GM19397 (cell line): ENCODE data around the gene KCNJ6.
"Not testable (repeated sequence)": the region's sequence is repeated elsewhere in the genome, so short reads cannot be mapped to it uniquely, and the experiment has no call there.

Experiments
- ATAC-seq: cut with Tn5 transposase; IDR thresholded peaks from one replicate; pipeline ENCODE4 v1.9.1; 2021; ENCODE audit warnings: mild to moderate bottlenecking, moderate library complexity; ENCODE audit not compliant: unreplicated experiment

KCNJ6 gene, protein sequence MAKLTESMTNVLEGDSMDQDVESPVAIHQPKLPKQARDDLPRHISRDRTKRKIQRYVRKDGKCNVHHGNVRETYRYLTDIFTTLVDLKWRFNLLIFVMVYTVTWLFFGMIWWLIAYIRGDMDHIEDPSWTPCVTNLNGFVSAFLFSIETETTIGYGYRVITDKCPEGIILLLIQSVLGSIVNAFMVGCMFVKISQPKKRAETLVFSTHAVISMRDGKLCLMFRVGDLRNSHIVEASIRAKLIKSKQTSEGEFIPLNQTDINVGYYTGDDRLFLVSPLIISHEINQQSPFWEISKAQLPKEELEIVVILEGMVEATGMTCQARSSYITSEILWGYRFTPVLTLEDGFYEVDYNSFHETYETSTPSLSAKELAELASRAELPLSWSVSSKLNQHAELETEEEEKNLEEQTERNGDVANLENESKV

DNA sequence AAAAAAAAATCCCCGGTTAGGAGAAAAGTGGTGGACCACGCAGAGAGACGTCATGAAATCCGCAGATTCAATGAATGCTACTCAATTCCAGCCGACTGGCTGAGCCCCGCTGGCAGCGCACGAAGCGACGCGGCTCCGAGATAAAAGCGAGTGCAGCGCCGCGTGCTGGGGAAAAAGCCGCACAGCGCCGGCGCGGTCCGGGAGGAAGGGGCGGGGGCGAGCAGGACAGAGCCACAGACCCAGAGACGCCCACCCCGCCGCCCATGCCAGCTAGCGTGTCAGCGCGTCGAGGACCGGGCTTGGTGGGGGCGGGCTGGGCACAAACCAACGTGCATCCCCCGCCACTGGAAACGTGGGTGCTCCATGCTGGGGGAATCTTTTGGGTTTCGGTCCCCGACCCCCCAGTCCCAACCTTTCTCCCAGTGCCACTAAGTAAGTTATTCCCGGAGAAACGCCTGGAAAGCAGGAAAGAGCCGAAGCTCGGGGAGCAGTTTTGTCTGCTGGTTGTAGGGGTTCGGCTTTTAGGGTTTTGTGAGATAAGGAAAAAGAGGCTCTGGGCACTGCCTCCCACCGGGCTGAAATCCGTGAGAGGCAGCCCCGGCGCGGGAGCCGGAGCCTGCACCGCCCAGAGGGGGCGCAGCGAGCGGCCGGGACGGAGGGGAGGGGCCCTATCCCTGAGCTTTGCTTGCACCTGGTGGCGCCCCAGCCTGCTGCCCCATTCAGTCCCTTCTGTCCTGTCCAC, at the start of gene KCNJ6:
Gene KCNJ6 (minus strand): TSS at position 148 of the 742 bp plus-strand sequence. CDS start 75,775 bp downstream, outside the sequence.
- ATAC-seq = no peak

DNA sequence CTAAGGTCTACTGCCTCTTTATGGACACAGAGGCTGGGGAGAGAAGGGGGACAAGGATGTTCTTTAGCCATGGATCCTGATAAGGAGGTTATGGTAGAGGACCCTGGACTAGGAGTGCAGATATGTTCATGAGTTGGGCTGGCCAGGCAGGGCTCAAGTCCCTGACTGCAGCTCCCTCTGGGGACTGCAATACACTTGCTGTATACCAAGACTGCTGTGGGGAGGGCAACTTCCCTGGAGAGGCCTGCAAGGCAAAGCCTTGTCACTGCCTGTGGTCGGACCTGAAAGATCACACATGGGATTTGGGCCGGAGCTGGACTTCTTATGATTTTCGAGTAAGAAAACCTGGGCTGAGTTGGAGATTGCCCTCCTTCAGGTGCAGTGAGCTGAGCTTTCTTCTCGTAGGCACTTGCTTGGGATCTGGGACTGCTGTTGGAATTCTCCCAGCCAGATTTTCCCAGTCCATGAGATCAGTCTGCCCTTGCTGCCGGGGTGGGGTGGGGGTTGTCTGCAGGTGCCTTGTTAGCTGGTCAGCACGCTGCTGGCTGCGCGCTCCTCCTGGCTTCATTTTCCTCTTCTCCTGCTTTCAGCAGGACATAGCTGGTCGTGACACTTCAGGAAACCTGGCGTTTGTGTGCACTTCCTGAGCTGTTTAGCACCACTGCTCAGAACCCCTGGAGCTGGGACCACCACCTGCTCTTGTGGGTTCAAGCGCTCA, 49.0 kb upstream of the KCNJ6 start:
- no peak for ATAC-seq

DNA sequence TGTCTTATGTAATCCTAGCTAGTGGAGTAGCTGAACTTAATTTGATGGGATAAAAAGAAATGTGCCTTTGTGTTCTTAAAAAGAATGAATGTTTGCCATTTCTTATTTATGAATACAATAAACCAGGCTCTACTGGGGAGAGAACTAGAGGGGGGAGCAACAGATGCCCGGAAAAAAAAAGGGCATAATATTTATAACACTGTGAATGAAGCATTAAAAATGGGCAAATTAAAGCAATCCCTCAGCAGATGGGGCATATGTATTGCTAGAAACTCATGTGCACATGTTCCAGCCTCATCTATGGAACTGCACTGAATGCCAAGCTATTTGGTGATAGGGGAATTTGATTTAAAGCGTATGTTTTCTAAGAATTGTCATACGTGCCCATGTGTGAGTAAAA, 42.3 kb upstream of the KCNJ6 start:
- no peak for ATAC-seq

GRCh38 chr21:37956772-37957171, 40.5 kb upstream of the KCNJ6 start:
- no peak for ATAC-seq

DNA sequence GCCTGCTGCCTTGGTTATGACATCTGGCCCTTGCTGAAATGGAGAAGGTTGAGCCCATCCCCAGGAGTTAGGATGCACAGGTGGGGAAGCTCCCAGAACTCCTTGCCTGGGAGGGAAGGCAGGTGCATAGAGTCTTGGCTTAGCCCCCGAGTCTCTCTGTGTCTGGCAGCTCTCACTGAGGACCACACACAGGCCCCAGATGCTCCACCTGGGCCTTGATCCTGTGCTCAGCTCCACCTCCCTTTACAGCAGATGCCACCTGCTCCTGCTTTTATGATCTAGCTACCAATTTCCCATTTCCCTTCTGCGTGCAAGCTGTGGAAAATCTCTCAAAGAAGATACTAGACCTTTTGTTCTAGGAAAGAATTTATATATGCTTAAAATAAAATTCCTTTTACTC, 28.8 kb upstream of the KCNJ6 start:
- no peak for ATAC-seq

GRCh38 chr21:37944496-37944895, 28.2 kb upstream of the KCNJ6 start:
- no peak for ATAC-seq

GRCh38 chr21:37940691-37941090, 24.4 kb upstream of the KCNJ6 start:
- no peak for ATAC-seq

- no peak for ATAC-seq
Observed at GRCh38 chr21:37939838-37940237, 23.6 kb upstream of the KCNJ6 start.

DNA sequence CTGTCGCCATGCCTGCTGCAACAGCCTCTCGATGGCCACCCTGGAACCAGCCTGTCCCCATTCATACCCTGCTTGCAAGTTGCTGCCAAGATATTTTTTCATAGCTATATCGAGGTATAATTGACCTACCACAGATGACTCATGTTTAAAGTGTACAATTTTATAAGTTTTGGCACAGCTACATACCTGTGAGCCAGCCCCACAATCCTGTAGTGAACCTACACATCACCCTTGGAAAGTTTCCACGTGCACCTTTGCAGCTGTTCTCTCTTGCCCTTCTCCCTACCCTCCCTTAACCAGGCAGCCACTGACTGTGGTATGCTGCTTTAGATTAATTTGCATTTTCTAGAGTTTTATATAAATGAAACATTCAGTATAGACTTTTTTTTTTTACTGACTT, 23.0 kb upstream of the KCNJ6 start:
- no peak for ATAC-seq

DNA sequence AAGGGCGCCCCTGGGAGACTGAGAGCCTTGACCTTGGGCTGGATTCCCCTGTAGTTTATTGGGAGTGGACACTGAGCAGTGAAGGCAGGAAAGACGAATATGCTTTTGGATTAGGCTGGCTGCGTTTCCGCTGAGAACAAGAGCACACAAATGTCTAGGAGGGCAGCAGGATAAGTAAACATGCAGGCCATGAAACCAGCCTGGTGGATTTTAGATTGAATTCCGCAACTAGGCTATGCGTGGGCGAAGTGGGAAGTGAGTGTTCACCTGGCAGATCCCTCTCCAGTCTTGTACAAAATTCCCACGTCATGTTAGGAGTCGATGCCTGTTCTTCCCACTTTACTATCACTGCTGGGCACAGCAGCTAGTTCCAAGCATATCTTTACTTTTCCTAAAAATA, 21.4 kb upstream of the KCNJ6 start:
- ATAC-seq = no peak

DNA sequence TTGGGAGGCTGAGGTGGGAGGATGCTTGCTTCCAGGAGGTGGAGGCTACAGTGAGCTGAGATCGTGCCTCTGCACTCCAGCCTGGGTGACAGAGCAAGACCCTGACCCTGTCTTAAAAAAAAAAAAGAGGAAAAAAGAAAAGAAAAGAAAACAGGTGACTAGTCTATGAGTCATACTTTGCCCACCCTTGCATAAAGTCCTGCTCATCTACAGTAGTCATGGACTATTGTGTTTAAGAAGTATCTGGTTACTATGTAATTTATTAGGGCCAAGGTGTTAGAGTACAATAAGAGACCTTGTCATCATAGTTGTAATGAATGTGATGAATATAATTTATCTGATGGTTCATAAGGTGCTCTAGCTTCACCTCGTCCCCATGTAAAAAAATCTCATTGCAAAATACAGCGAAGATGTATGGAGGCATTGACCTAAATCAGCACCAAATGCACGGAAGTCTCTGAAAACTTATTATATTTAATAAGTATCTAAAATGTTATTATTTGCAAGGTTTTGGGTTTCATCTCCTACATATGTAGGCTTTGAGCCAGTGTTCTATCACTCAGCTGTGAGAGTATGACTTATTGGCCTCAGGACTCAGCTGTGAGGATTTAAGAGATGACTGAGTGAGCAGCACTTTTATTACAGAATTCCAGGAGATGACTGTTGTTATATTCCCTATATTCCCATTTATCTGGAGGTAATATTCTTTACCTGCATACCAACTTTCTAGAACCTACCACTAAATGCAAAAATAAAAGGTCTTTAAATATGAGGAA, 19.9 kb upstream of the KCNJ6 start:
- no peak for ATAC-seq

GRCh38 chr21:37932936-37933335, 16.7 kb upstream of the KCNJ6 start:
- no peak for ATAC-seq

DNA sequence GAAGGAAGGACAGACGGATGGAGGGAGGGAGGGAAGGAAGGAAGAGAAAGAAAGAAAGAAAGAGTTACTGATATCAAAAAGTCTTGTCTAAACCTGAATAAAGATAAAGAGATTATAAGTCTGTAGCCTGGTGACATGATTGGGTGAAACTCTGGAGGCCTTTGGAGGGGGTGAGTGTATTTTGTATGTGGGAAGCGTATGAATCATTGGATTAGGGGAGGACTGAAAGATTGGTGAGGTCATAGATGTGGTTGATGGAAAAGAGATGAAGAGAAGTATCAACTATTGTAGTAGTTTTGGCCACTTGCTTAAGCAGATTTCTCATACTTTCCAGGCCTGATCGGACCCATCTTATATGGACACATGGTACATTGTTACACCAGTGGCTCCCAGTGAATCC, 11.5 kb upstream of the KCNJ6 start:
- no peak for ATAC-seq

- no peak for ATAC-seq
Observed at GRCh38 chr21:37921091-37921490, 4.8 kb upstream of the KCNJ6 start.

DNA sequence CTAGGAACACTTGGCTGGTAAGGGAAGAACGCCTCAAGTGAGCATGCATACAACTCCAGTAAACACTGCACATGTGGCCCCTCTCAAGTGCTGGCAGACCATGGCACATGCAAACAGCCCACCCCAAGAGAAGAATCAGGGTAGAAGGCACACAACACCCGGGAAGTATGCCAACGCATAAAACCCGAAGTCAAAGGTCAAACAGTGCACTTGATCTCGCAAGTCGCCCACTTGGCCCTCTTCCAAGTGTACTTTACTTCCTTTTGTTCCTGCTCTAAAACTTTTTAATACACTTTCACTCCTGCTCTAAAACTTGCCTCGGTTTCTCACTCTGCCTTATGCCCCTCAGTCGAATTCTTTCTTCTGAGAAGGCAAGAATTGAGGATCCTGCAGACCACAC, 4.0 kb upstream of the KCNJ6 start:
- not testable (repeated sequence) for ATAC-seq

DNA sequence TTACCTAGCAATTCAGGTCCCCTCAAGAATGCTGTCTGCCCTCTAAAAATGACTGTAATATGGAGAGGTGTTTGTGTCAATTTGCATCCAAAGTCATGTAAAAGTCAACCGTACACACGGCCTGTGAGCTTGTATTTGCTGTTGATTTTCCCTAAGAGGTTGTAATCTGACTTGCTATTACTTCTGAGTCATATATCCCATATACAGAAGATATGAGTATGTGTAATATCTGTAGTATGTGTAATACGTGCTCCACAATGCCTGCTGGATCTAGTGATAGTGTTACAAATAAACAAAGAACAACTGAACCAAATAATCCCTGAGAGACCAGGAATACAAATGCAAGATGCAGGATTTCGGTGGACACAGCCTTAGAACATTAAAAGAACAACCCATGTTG, 1.4 kb upstream of the KCNJ6 start:
- no peak for ATAC-seq

- no peak for ATAC-seq
Observed at GRCh38 chr21:37915941-37916309, 332 bp downstream of the KCNJ6 start.

DNA sequence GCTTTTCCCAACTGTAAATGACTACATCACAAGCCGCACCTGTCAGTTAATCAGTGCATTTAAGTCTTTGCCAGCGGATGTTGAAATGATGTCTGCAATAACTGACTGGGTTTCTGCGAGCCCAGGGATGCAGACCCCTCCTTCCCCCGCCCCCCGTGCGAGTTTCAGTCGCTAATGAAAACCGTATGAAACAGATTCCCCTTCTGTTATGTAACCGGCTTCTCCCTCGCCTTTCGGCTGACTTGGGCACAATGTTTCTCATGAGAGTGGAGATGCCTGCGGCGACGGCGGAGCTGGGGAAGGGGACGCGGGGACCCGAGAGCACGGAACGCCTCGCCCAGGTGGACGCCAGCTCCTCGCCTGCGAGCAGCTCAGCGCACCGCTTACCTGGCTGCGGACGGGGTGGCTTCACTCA, 753 bp downstream of the KCNJ6 start:
- no peak for ATAC-seq

GRCh38 chr21:37912616-37913015, 3.6 kb downstream of the KCNJ6 start:
- ATAC-seq = no peak

GRCh38 chr21:37909936-37910335, 6.3 kb downstream of the KCNJ6 start:
- no peak for ATAC-seq

DNA sequence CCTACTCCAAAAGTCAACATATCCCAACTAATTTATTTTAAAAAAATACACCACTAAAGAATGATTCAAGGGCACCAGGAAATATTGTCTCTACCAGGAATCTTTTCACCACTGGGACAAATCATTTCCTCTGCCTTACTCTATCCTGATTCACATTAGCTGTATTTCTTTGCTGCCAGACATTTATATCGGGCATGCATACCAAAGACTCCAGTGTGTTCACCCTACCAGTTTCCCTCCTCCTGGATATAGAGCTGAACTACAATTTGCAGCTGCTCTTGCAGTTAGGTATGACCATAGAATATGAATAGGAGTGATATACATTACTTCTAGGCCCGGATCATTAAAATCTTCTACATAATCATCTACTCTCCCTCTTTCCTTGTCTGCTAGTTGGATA, 7.6 kb downstream of the KCNJ6 start:
- ATAC-seq = no peak
